CD14-positive monocyte (primary cell): Measurements from ENCODE around the gene SPATS2L. TPM values are rescaled to one million over a fixed set of nuclear protein-coding genes. Genes with fewer than 3 reads are reported as not detected.
A peak's percentile ranks its signal among the peaks of the same experiment; 100 is the strongest.

ENCODE experiments used
- DNase-seq, 3 donors: peaks; one replicate each; pipeline ENCODE4 v3.0.0-alpha.2; 2011 to 2022
- H2AFZ ChIP-seq: 2 replicates; pipeline ENCODE4 v1.6.0; 2012; ENCODE audit warnings: mild to moderate bottlenecking, low read depth, low read length, inconsistent platforms; ENCODE audit not compliant: insufficient read depth, poor library complexity, severe bottlenecking
- H3K27ac ChIP-seq, 2 donors: 1 replicate in 1 of 2; 2 replicates in 1 of 2; pipeline ENCODE4 v1.5.1; 2012 to 2013; ENCODE audit warnings: low read length in 2 of 2, control low read depth in 1 of 2, inconsistent platforms in 1 of 2, low read depth in 1 of 2, mild to moderate bottlenecking in 1 of 2
- H3K27me3 ChIP-seq, 2 donors: one replicate each; pipeline versions ENCODE4 v1.6.0 to v1.6.1; 2011 to 2013; ENCODE audit warnings: low read length in 2 of 2; ENCODE audit not compliant: control insufficient read depth in 2 of 2, insufficient read depth in 2 of 2
- H3K36me3 ChIP-seq, 2 donors: replicated peaks in 1 of 2; 1 replicate in 1 of 2; 2 replicates in 1 of 2; pipeline versions ENCODE4 v1.5.1 to v1.6.1; 2012 to 2013; ENCODE audit warnings: low read length in 2 of 2, control low read depth in 1 of 2, inconsistent platforms in 1 of 2, mild to moderate bottlenecking in 1 of 2; ENCODE audit not compliant: insufficient read depth in 2 of 2, control insufficient read depth in 1 of 2
- H3K4me1 ChIP-seq, 2 donors: 1 replicate in 1 of 2; 2 replicates in 1 of 2; pipeline versions ENCODE4 v1.5.1 to v1.6.1; 2012 to 2013; ENCODE audit warnings: low read length in 2 of 2, control low read depth in 1 of 2, inconsistent platforms in 1 of 2, mild to moderate bottlenecking in 1 of 2, moderate library complexity in 1 of 2; ENCODE audit not compliant: insufficient read depth in 2 of 2, control insufficient read depth in 1 of 2
- H3K4me2 ChIP-seq: replicated peaks from 2 replicates; pipeline ENCODE3; 2012; ENCODE audit warnings: low read length, moderate library complexity, mild to moderate bottlenecking; ENCODE audit not compliant: poor library complexity, severe bottlenecking; ENCODE audit errors: extremely low read depth
- H3K4me3 ChIP-seq, 3 experiments: fragments of 200-600 bp in 1 of 3; sonication (generic) in 1 of 3; replicated peaks in 1 of 3; 1 replicate in 2 of 3; 2 replicates in 1 of 3; pipeline ENCODE4 v1.5.1; 2011 to 2013; ENCODE audit warnings: low read length in 3 of 3, mild to moderate bottlenecking in 3 of 3, control low read depth in 2 of 3, low read depth in 2 of 3, inconsistent platforms in 1 of 3, moderate library complexity in 1 of 3
- H3K79me2 ChIP-seq: 2 replicates; pipeline ENCODE4 v1.6.0; 2012; ENCODE audit warnings: mild to moderate bottlenecking, control low read depth, inconsistent platforms, low read length, moderate library complexity; ENCODE audit not compliant: insufficient read depth
- H3K9ac ChIP-seq: 2 replicates; pipeline ENCODE4 v1.6.0; 2017; ENCODE audit warnings: low read length, mild to moderate bottlenecking; ENCODE audit not compliant: insufficient read depth, poor library complexity, severe bottlenecking
- H3K9me3 ChIP-seq, 2 donors: replicated peaks in 1 of 2; 1 replicate in 1 of 2; 2 replicates in 1 of 2; pipeline versions ENCODE4 v1.5.1 to v1.6.1; 2012 to 2013; ENCODE audit warnings: low read length in 2 of 2, control low read depth in 1 of 2; ENCODE audit not compliant: control insufficient read depth in 1 of 2, insufficient read depth in 1 of 2
- H4K20me1 ChIP-seq: 2 replicates; pipeline ENCODE4 v1.6.0; 2012; ENCODE audit warnings: mild to moderate bottlenecking, low read length, control low read depth, moderate library complexity; ENCODE audit not compliant: insufficient read depth
- H3K27ac Mint-ChIP-seq, 7 donors: one replicate each; pipeline ENCODE4 v1.8.0; 2020; ENCODE audit warnings: mild to moderate bottlenecking in 7 of 7, mixed read lengths in 7 of 7, moderate library complexity in 6 of 7, inconsistent platforms in 2 of 7
- H3K27me3 Mint-ChIP-seq, 3 donors: one replicate each; pipeline ENCODE4 v1.8.0; 2021 to 2022; ENCODE audit warnings: low read depth in 3 of 3, mild to moderate bottlenecking in 3 of 3, mixed read lengths in 3 of 3, moderate library complexity in 3 of 3, inconsistent platforms in 1 of 3
- H3K36me3 Mint-ChIP-seq, 2 donors: one replicate each; pipeline ENCODE4 v1.8.0; 2020; ENCODE audit warnings: mixed read lengths in 2 of 2, inconsistent platforms in 1 of 2, mild to moderate bottlenecking in 1 of 2
- H3K4me1 Mint-ChIP-seq: one replicate; pipeline ENCODE4 v1.8.0; 2020; ENCODE audit warnings: mild to moderate bottlenecking, mixed read lengths
- H3K4me3 Mint-ChIP-seq, 2 donors: one replicate each; pipeline ENCODE4 v1.8.0; 2020; ENCODE audit warnings: mild to moderate bottlenecking in 2 of 2, mixed read lengths in 2 of 2, moderate library complexity in 1 of 2
- H3K9me3 Mint-ChIP-seq, 7 donors: one replicate each; pipeline ENCODE4 v1.8.0; 2020 to 2022; ENCODE audit warnings: mixed read lengths in 7 of 7, mild to moderate bottlenecking in 6 of 7, moderate library complexity in 6 of 7, inconsistent platforms in 2 of 7
- WGBS: methylation state at CpG from one replicate; pipeline ENCODE4 v1.1.5; 2013; ENCODE audit warnings: missing lambda C conversion rate; ENCODE audit not compliant: insufficient coverage; 5-methylcytosine and 5-hydroxymethylcytosine counted together
- intact Hi-C, 2 donors: fragments of 100-400 bp; cut with micrococcal nuclease; formaldehyde crosslinking; loops; one replicate each; pipeline versions ENCODE4 v1.15.0 to v1.15.1; 2023
- polyA plus RNA-seq, 3 donors: library from polyadenylated mRNA; depleted of rRNA in 1 of 3; unstranded in 2 of 3; stranded (reverse) in 1 of 3; fragments of 300-500 nt in 2 of 3; fragments of >200 nt in 1 of 3; fragmentation: Illumina TruSeq in 2 of 3; gene quantifications; 1 replicate in 2 of 3; 2 replicates in 1 of 3; pipeline ENCODE4 v1.2.3, GENCODE V29; 2012 to 2021
- TF ChIP-seq, protein P1 (sequence below): fragments of 200-600 bp; IDR thresholded peaks from one replicate; pipeline ENCODE4 v1.8.0; 2022; ENCODE audit warnings: antibody characterized with exemption, mild to moderate bottlenecking

Gene SPATS2L
- polyA plus RNA-seq, 3 donors: 2.7 to 5.2 (median 3.2) TPM

DNA sequence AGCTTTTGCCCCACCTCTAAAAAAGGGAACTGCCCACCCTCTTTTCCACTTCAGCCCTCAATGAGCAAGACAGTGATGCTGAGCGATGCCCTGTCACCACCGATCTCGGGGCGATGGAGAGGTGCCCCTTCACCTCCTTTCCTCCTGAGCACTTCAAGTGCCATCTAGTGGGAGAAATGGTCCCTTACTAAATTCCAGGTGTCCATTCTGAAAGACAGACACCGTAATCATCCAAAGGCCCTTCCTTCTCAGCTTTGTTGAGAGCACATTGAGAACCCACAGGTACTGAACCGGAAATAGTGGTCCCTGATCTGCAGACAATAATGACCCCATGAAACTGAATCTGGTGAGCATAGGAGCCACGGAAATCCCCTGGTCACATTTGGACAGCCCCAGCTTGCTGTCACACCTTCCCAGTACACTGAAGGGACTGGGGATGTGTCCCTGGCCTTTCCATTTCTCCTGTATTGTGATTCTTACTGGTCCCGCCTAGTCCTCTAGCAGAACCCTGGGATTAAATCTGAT is 164.9 kb downstream of the SPATS2L start:
- WGBS: 69% methylated on average over 6 of the region's 8 CpGs
- no peaks in the 10 kb centered on the region for H3K79me2 ChIP-seq
- TF ChIP-seq, protein P1, sequence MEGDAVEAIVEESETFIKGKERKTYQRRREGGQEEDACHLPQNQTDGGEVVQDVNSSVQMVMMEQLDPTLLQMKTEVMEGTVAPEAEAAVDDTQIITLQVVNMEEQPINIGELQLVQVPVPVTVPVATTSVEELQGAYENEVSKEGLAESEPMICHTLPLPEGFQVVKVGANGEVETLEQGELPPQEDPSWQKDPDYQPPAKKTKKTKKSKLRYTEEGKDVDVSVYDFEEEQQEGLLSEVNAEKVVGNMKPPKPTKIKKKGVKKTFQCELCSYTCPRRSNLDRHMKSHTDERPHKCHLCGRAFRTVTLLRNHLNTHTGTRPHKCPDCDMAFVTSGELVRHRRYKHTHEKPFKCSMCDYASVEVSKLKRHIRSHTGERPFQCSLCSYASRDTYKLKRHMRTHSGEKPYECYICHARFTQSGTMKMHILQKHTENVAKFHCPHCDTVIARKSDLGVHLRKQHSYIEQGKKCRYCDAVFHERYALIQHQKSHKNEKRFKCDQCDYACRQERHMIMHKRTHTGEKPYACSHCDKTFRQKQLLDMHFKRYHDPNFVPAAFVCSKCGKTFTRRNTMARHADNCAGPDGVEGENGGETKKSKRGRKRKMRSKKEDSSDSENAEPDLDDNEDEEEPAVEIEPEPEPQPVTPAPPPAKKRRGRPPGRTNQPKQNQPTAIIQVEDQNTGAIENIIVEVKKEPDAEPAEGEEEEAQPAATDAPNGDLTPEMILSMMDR: peak; percentile 30
- H4K20me1 ChIP-seq: no peaks in the 10 kb centered on the region
- peak in 1 of 3 donors; percentile 24 for DNase-seq
- peaks cover 0 to 37% of the 10 kb centered on the region in 2 donors for H3K36me3 ChIP-seq
- Mint-ChIP-seq H3K27me3 (no peaks in the 10 kb centered on the region), H3K9me3 (no peaks in the 10 kb centered on the region), H3K36me3 (peaks cover 24 to 31% of the 10 kb centered on the region in 2 donors), H3K4me3 (no peak overlapping the region), H3K27ac (peak overlapping the region in 1 of 7 donors; percentile 32), H3K4me1 (peaks cover 3% of the 10 kb centered on the region)
- intact Hi-C loops: loop anchor here in 1 of 2 donors (5.0 kb wide), 1 partner anchor 489 kb away; no protein-coding TSS in a partner anchor
- H3K4me3 ChIP-seq: no peak overlapping the region
- H3K4me2 ChIP-seq: no peak overlapping the region
- H3K27ac ChIP-seq: no peak overlapping the region
- no peaks in the 10 kb centered on the region for H3K4me1 ChIP-seq
- H2AFZ ChIP-seq: no peak overlapping the region
- no peaks in the 10 kb centered on the region for H3K27me3 ChIP-seq
- no peaks in the 10 kb centered on the region for H3K9me3 ChIP-seq
- H3K9ac ChIP-seq: no peak overlapping the region

DNA sequence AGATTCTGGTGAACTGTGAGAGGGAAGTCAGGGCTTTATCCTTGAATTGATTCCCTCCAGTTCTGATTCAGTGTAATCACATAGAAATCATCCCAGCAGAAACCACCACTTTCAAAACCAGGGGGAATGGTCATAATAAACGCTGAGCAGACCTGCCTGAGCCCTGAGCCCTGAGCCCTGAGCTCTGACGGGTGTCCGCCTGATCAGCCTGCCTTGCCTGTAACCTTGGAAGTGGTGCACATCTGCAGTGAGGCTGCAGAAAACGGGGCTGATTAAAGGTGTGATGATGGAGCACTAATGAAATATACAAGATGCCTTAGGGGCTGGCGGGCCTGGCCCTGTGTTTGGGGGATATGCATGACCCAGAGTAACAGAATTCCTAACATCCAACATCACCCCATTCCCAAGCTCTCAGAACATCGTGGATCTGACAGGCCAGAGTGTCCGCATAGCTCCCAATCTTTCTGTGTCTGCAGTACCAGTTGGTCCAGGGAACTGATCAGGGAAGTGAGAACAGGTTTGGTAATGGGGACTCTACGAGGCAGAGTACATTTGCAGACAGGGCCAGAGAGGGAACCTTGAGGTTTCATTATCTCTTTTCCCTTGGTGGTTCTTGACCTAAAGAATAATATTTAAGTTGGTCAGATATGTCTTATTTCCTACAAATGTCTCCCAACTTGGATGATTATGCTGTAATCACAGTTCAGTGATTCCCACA is 165.6 kb downstream of the SPATS2L start:
- peaks cover 24 to 31% of the 10 kb centered on the region in 2 donors for H3K36me3 Mint-ChIP-seq
- no peaks in the 10 kb centered on the region for H4K20me1 ChIP-seq
- peaks cover 3% of the 10 kb centered on the region for H3K4me1 Mint-ChIP-seq
- no peaks in the 10 kb centered on the region for H3K27me3 Mint-ChIP-seq
- no peak overlapping the region for H3K4me2 ChIP-seq
- intact Hi-C loops: loop anchor here in 1 of 2 donors (5.0 kb wide), 1 partner anchor 490 kb away; no protein-coding TSS in a partner anchor
- no peaks in the 10 kb centered on the region for H3K9me3 ChIP-seq
- no peak for DNase-seq
- no peak overlapping the region for H3K27ac ChIP-seq
- H3K27ac Mint-ChIP-seq: no peak overlapping the region
- no peak overlapping the region for H3K9ac ChIP-seq
- no peaks in the 10 kb centered on the region for H3K9me3 Mint-ChIP-seq
- H3K79me2 ChIP-seq: no peaks in the 10 kb centered on the region
- no peak overlapping the region for H2AFZ ChIP-seq
- H3K4me1 ChIP-seq: no peaks in the 10 kb centered on the region
- H3K4me3 Mint-ChIP-seq: no peak overlapping the region
- peaks cover 0 to 37% of the 10 kb centered on the region in 2 donors for H3K36me3 ChIP-seq
- TF ChIP-seq, protein P1: no peak
- no peak overlapping the region for H3K4me3 ChIP-seq
- H3K27me3 ChIP-seq: no peaks in the 10 kb centered on the region
- no CpG with 5 or more reads among the region's 8 CpGs for WGBS
